Measurements from ENCODE around the gene OR10A5. TPM values are rescaled to one million over a fixed set of nuclear protein-coding genes. Genes with fewer than 3 reads are reported as not detected.

Gene OR10A5
- total RNA-seq, 4 donors from 2014 or later, result not detected

- TF ChIP-seq POLR2A (IDR thresholded peaks at IDR 0.05), result no peak
- TF ChIP-seq CTCF (IDR thresholded peaks at IDR 0.05), result no peak
- intact Hi-C loops (cut with DNase I; ENCODE audit: low total_unique reads), result no loop called here
- 89 to 97% methylated on average over 4 to 5 of the region's 5 CpGs for WGBS, 2 donors
- DNase-seq (ENCODE audit: low spot score in 2 of 2), result no peak
- no peak overlapping the region for H3K4me3 ChIP-seq (ENCODE audit: low read depth, poor library complexity, severe bottlenecking)
Measured at GRCh38 chr11:6818967-6819366, 26.5 kb upstream of the OR10A5 start.

GRCh38 chr11:6824136-6824823 is 21.2 kb upstream of the OR10A5 start:
- intact Hi-C loops (cut with DNase I; ENCODE audit: low total_unique reads), result no loop called here
- H3K4me3 ChIP-seq (ENCODE audit: low read depth, poor library complexity, severe bottlenecking), result no peak overlapping the region
- TF ChIP-seq CTCF (IDR thresholded peaks at IDR 0.05) (no peak), POLR2A (IDR thresholded peaks at IDR 0.05) (no peak)
- no peak for DNase-seq (ENCODE audit: low spot score in 2 of 2)
- WGBS, 2 donors, result 69 to 73% methylated on average over 5 of the region's 5 CpGs

GRCh38 chr11:6825231-6825744 is 20.2 kb upstream of the OR10A5 start:
- TF ChIP-seq POLR2A (IDR thresholded peaks at IDR 0.05) (no peak), CTCF (IDR thresholded peaks at IDR 0.05) (no peak)
- no peak for DNase-seq (ENCODE audit: low spot score in 2 of 2)
- no peak overlapping the region for H3K4me3 ChIP-seq (ENCODE audit: low read depth, poor library complexity, severe bottlenecking)
- WGBS, 2 donors, result 78 to 79% methylated on average over 7 of the region's 7 CpGs
- intact Hi-C loops (cut with DNase I; ENCODE audit: low total_unique reads), result no loop called here

- no peak overlapping the region for H3K4me3 ChIP-seq (ENCODE audit: low read depth, poor library complexity, severe bottlenecking)
- DNase-seq (ENCODE audit: low spot score in 2 of 2), result no peak
- TF ChIP-seq CTCF (IDR thresholded peaks at IDR 0.05) (no peak), POLR2A (IDR thresholded peaks at IDR 0.05) (no peak)
- intact Hi-C loops (cut with DNase I; ENCODE audit: low total_unique reads), result no loop called here
- 89 to 91% methylated on average over 1 of the region's 1 CpG for WGBS, 2 donors
Measured at GRCh38 chr11:6828103-6828502, 17.4 kb upstream of the OR10A5 start.

- WGBS, 2 donors, result 79 to 81% methylated on average over 6 of the region's 6 CpGs
- intact Hi-C loops (cut with DNase I; ENCODE audit: low total_unique reads), result no loop called here
- no peak for TF ChIP-seq POLR2A (IDR thresholded peaks at IDR 0.05)
- no peak for TF ChIP-seq CTCF (IDR thresholded peaks at IDR 0.05)
- no peak overlapping the region for H3K4me3 ChIP-seq (ENCODE audit: low read depth, poor library complexity, severe bottlenecking)
- DNase-seq (ENCODE audit: low spot score in 2 of 2), result no peak
Measured at GRCh38 chr11:6833356-6833755, 12.1 kb upstream of the OR10A5 start.

- 50 to 57% methylated on average over 1 of the region's 1 CpG for WGBS, 2 donors
- TF ChIP-seq POLR2A (IDR thresholded peaks at IDR 0.05) (no peak), CTCF (IDR thresholded peaks at IDR 0.05) (no peak)
- H3K4me3 ChIP-seq (ENCODE audit: low read depth, poor library complexity, severe bottlenecking), result no peak overlapping the region
- intact Hi-C loops (cut with DNase I; ENCODE audit: low total_unique reads), result no loop called here
- no peak for DNase-seq (ENCODE audit: low spot score in 2 of 2)
Measured at GRCh38 chr11:6834021-6834420, 11.5 kb upstream of the OR10A5 start.
